Osteoblast (primary cell): ENCODE measurements around the gene ZIC4. TPM values are rescaled to one million over a fixed set of nuclear protein-coding genes. Genes with fewer than 3 reads are reported as not detected.

Experiments
- DNase-seq: peaks from one replicate; pipeline ENCODE4 v3.0.0; 2011; ENCODE audit warnings: low spot score, mixed read lengths; ENCODE audit not compliant: insufficient read length; ENCODE audit errors: missing footprints
- H2AFZ ChIP-seq: 2 replicates; pipeline ENCODE4 v1.6.0; 2011; ENCODE audit warnings: mild to moderate bottlenecking, low read length
- H3K27ac ChIP-seq: 2 replicates; pipeline ENCODE4 v1.5.1; 2011; ENCODE audit warnings: mild to moderate bottlenecking, low read depth, low read length, moderate library complexity
- H3K27me3 ChIP-seq: 2 replicates; pipeline ENCODE4 v1.6.0; 2012; ENCODE audit warnings: mild to moderate bottlenecking, control low read depth, inconsistent platforms, low read length, moderate library complexity; ENCODE audit not compliant: insufficient read depth
- H3K36me3 ChIP-seq: 2 replicates; pipeline ENCODE4 v1.5.1; 2011; ENCODE audit warnings: mild to moderate bottlenecking, low read length, control low read depth, moderate library complexity; ENCODE audit not compliant: insufficient read depth
- H3K4me1 ChIP-seq: 2 replicates; pipeline ENCODE4 v1.5.1; 2011; ENCODE audit warnings: mild to moderate bottlenecking, low read length, control low read depth, moderate library complexity; ENCODE audit not compliant: insufficient read depth
- H3K4me2 ChIP-seq: 2 replicates; pipeline ENCODE4 v1.6.0; 2011; ENCODE audit warnings: mild to moderate bottlenecking, low read length; ENCODE audit not compliant: insufficient read depth
- H3K4me3 ChIP-seq: fragments of 200-600 bp; sonication (generic); 3 replicates; pipeline ENCODE4 v1.5.1; 2012; ENCODE audit warnings: mild to moderate bottlenecking, low read length, inconsistent platforms; ENCODE audit not compliant: insufficient read depth
- H3K79me2 ChIP-seq: 2 replicates; pipeline ENCODE4 v1.6.0; 2012; ENCODE audit warnings: mild to moderate bottlenecking, low read length, control low read depth, inconsistent platforms; ENCODE audit not compliant: insufficient read depth
- H3K9me3 ChIP-seq: 2 replicates; pipeline ENCODE4 v1.5.1; 2011; ENCODE audit warnings: low read depth, low read length, control low read depth
- H4K20me1 ChIP-seq: 2 replicates; pipeline ENCODE4 v1.6.0; 2012; ENCODE audit warnings: mild to moderate bottlenecking, low read length, control low read depth; ENCODE audit not compliant: insufficient read depth
- CTCF ChIP-seq: IDR thresholded peaks from 2 replicates; pipeline ENCODE4 v1.5.1; 2011; ENCODE audit warnings: mild to moderate bottlenecking, low read depth, low read length, moderate library complexity; ENCODE audit errors: extremely low read depth
- total RNA-seq: library from RNA; depleted of rRNA; stranded (reverse); fragments of >200 nt; gene quantifications from 2 replicates; pipeline ENCODE4 v1.2.3, GENCODE V29; 2012

ZIC4 gene
- total RNA-seq, 1 donor: 0.72 TPM

- DNase-seq: peak; percentile 56
- H3K4me3 ChIP-seq: no peak overlapping the region
- no peak for TF ChIP-seq CTCF
- peaks cover 94% of the 10 kb centered on the region for H3K27me3 ChIP-seq
- peaks cover 3% of the 10 kb centered on the region for H3K9me3 ChIP-seq
- H3K27ac ChIP-seq: no peak overlapping the region
- no peak overlapping the region for H2AFZ ChIP-seq
- H3K36me3 ChIP-seq: no peaks in the 10 kb centered on the region
- H4K20me1 ChIP-seq: no peaks in the 10 kb centered on the region
- H3K4me2 ChIP-seq: no peak overlapping the region
- no peaks in the 10 kb centered on the region for H3K4me1 ChIP-seq
- H3K79me2 ChIP-seq: no peaks in the 10 kb centered on the region
Measured at GRCh38 chr3:147417551-147418295, 11.4 kb upstream of the ZIC4 start.

DNA sequence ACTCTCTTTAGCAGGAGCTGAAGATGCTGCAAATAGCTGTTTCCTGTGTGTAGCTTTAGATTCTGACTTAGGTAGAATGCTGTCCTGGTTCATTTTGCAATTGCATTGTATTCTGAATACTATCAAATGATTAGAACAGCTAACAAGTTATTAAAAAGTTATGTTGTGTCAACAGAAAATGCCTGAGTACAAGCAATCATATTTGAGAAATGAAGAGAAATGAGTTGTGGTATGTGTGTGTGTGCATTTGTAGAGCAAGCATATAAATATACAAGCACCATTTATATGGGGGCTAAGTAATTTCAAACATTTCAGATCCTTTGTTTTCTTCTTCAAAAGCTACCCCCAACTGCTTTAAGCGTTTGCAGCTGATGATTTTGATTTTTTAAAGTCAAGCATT, 10.6 kb upstream of the ZIC4 start:
- no peak overlapping the region for H3K4me2 ChIP-seq
- H3K9me3 ChIP-seq: peaks cover 5% of the 10 kb centered on the region
- H3K4me3 ChIP-seq: no peak overlapping the region
- no peak for DNase-seq
- no peak for TF ChIP-seq CTCF
- H3K4me1 ChIP-seq: no peaks in the 10 kb centered on the region
- H3K79me2 ChIP-seq: no peaks in the 10 kb centered on the region
- no peak overlapping the region for H2AFZ ChIP-seq
- peaks cover 94% of the 10 kb centered on the region for H3K27me3 ChIP-seq
- H3K27ac ChIP-seq: no peak overlapping the region
- H3K36me3 ChIP-seq: no peaks in the 10 kb centered on the region
- no peaks in the 10 kb centered on the region for H4K20me1 ChIP-seq

DNA sequence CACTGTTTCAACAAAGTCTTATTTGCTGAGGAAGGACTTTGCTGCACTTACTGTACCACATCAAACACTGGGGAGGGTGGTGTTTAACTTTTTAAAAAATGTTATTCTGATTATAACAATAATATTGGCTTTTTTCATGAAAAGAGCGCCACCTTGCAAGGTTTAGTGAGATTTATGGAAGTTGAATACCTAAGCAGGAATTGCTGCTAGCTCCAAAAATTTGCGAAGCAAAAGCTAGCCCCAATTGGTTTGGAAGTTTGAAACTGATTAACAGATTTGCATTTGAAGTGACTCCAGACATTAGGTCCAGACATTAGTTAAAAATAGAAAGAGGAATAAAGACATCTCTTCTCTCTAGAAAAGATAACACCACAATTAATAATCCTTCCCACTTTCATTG, 9.5 kb upstream of the ZIC4 start:
- H3K4me2 ChIP-seq: no peak overlapping the region
- no peak overlapping the region for H2AFZ ChIP-seq
- H3K79me2 ChIP-seq: no peaks in the 10 kb centered on the region

More for the DNA sequence above, 9.5 kb upstream of the ZIC4 start:
- Histone ChIP-seq H4K20me1 (no peaks in the 10 kb centered on the region), H3K9me3 (peaks cover 5% of the 10 kb centered on the region), H3K36me3 (no peaks in the 10 kb centered on the region), H3K27ac (no peak overlapping the region), H3K4me3 (no peak overlapping the region), H3K4me1 (no peaks in the 10 kb centered on the region), H3K27me3 (peaks cover 94% of the 10 kb centered on the region)
- DNase-seq: peak; percentile 50
- peak; percentile 11 for TF ChIP-seq CTCF
